OCI-LY3 (cell line): ENCODE results near the gene ATG7.

Experiments
- H2AFZ ChIP-seq: fragments of 200-600, 300-600 bp; shearing (Covaris generic); 2 replicates; pipeline ENCODE4 v1.6.0; 2014; ENCODE audit warnings: antibody characterized with exemption, low read depth, low read length
- H3K27ac ChIP-seq: fragments of 200-600, 300-600 bp; sonication (generic); 2 replicates; pipeline ENCODE4 v1.5.1; 2014; ENCODE audit warnings: mild to moderate bottlenecking, low read length, moderate library complexity, mixed read lengths
- H3K27me3 ChIP-seq: fragments of 200-600, 300-600 bp; sonication (generic); 2 replicates; pipeline ENCODE4 v1.6.1; 2014; ENCODE audit warnings: low read depth, low read length, mixed read lengths
- H3K36me3 ChIP-seq: fragments of 200-600, 300-600 bp; sonication (generic); replicated peaks from 2 replicates; pipeline ENCODE3; 2014; ENCODE audit warnings: low read depth, low read length, mixed read lengths
- H3K4me1 ChIP-seq: fragments of 300-600, 200-600 bp; sonication (generic); 2 replicates; pipeline ENCODE4 v1.6.1; 2014; ENCODE audit warnings: low read length, mixed read lengths
- H3K4me2 ChIP-seq: fragments of 200-600, 300-600 bp; sonication (generic); 2 replicates; pipeline ENCODE4 v1.6.1; 2014; ENCODE audit warnings: low read length, mixed read lengths
- H3K4me3 ChIP-seq: fragments of 300-600, 200-600 bp; sonication (generic); 2 replicates; pipeline ENCODE4 v1.5.1; 2014; ENCODE audit warnings: antibody characterized with exemption, mild to moderate bottlenecking, low read length, moderate library complexity
- H3K79me2 ChIP-seq: fragments of 300-600, 200-600 bp; shearing (Covaris generic); 2 replicates; pipeline ENCODE4 v1.6.1; 2014; ENCODE audit warnings: mild to moderate bottlenecking, low read length, mixed read lengths
- H3K9ac ChIP-seq: fragments of 300-600, 200-600 bp; shearing (Covaris generic); 2 replicates; pipeline ENCODE4 v1.6.0; 2014; ENCODE audit warnings: mild to moderate bottlenecking, low read length, moderate library complexity
- H3K9me3 ChIP-seq: fragments of 200-600, 300-600 bp; shearing (Covaris generic); 2 replicates; pipeline ENCODE4 v1.6.1; 2014; ENCODE audit warnings: low read length, mixed read lengths; ENCODE audit not compliant: insufficient read depth
- H4K20me1 ChIP-seq: fragments of 200-600, 300-600 bp; sonication (generic); 2 replicates; pipeline ENCODE4 v1.6.1; 2016; ENCODE audit warnings: low read length, mixed read lengths; ENCODE audit not compliant: insufficient read depth
- EZH2phosphoT487 ChIP-seq: fragments of 200-600 bp; shearing (Covaris generic); IDR thresholded peaks from 2 replicates; pipeline ENCODE4 v1.6.1; 2018; ENCODE audit warnings: antibody characterized with exemption, mixed run types, low read depth
- TF ChIP-seq, protein P1 (sequence below): fragments of 200-600, 300-600 bp; sonication (generic); IDR thresholded peaks from 2 replicates; pipeline ENCODE4 v1.5.1; 2014; ENCODE audit warnings: antibody characterized with exemption, low read length, low read depth

The ATG7 gene

DNA sequence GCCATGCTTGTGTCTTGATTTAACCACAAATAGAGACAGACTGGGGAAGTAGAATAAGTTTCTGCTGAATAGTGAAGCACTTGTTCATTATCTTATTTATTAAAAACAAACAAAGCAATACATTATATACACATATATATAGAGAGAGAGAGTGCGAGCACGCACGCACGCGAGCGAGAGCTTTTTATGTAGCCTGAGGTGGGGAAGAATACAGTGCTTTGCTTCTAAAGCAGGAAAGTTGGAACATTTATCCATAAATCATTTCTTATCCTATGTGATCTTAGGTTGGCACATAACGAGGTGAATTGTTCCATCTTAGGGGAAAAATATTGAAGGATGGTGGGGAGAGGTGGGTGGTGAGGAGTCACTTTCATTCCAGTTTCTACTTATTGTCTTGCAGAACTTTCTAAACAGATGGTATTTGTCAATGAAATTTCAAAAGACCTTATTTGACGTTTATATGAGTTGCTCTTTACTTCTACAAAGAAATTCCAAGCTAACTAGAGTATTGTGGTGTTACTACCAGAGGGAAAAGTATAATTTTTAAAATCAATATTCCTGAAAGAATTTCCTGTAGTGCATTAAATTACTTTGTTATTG lies 110.0 kb downstream of the ATG7 start:
- H4K20me1 ChIP-seq = no peaks in the 10 kb centered on the region; the same call in 1 of the 2 replicates
- H3K4me3 ChIP-seq = no peak overlapping the region
- H3K36me3 ChIP-seq = no peaks in the 10 kb centered on the region
- no peaks in the 10 kb centered on the region for H3K9me3 ChIP-seq
- H3K4me1 ChIP-seq = no peaks in the 10 kb centered on the region
- no peaks in the 10 kb centered on the region for H3K79me2 ChIP-seq
- TF ChIP-seq EZH2phosphoT487 = no peak
- TF ChIP-seq, protein P1, sequence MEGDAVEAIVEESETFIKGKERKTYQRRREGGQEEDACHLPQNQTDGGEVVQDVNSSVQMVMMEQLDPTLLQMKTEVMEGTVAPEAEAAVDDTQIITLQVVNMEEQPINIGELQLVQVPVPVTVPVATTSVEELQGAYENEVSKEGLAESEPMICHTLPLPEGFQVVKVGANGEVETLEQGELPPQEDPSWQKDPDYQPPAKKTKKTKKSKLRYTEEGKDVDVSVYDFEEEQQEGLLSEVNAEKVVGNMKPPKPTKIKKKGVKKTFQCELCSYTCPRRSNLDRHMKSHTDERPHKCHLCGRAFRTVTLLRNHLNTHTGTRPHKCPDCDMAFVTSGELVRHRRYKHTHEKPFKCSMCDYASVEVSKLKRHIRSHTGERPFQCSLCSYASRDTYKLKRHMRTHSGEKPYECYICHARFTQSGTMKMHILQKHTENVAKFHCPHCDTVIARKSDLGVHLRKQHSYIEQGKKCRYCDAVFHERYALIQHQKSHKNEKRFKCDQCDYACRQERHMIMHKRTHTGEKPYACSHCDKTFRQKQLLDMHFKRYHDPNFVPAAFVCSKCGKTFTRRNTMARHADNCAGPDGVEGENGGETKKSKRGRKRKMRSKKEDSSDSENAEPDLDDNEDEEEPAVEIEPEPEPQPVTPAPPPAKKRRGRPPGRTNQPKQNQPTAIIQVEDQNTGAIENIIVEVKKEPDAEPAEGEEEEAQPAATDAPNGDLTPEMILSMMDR = no peak
- no peaks in the 10 kb centered on the region for H3K27me3 ChIP-seq
- no peak overlapping the region for H3K9ac ChIP-seq
- H3K4me2 ChIP-seq = no peak overlapping the region
- no peak overlapping the region for H3K27ac ChIP-seq
- H2AFZ ChIP-seq = no peak overlapping the region

DNA sequence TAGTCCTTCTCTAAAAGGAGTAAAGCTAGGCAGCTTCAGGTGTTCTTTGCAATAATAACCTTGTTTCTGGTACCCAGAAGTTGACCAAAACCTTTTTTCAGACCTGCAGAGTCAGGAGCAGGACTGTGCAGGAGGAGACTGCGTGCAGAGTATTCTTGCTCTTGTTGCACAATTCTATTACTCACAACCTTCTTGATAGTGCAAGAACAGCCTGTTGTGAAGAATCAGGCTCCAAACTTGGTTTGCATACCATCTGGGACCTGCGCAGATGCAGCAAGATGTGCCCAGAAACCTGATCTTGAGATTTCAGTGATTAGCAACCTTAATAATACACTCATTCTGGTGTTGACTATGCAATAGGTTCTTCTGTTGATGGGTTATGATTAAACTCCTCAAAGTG lies 111.9 kb downstream of the ATG7 start:
- TF ChIP-seq, protein P1 = no peak
- TF ChIP-seq EZH2phosphoT487 = no peak
- no peaks in the 10 kb centered on the region for H3K79me2 ChIP-seq
- H3K4me1 ChIP-seq = no peaks in the 10 kb centered on the region
- H2AFZ ChIP-seq = no peak overlapping the region
- no peaks in the 10 kb centered on the region for H3K36me3 ChIP-seq
- H3K9ac ChIP-seq = no peak overlapping the region
- no peaks in the 10 kb centered on the region for H3K27me3 ChIP-seq
- H3K4me2 ChIP-seq = no peak overlapping the region
- H3K27ac ChIP-seq = no peak overlapping the region
- H3K9me3 ChIP-seq = no peaks in the 10 kb centered on the region
- H3K4me3 ChIP-seq = no peak overlapping the region
- H4K20me1 ChIP-seq = no peaks in the 10 kb centered on the region; the same call in 1 of the 2 replicates

DNA sequence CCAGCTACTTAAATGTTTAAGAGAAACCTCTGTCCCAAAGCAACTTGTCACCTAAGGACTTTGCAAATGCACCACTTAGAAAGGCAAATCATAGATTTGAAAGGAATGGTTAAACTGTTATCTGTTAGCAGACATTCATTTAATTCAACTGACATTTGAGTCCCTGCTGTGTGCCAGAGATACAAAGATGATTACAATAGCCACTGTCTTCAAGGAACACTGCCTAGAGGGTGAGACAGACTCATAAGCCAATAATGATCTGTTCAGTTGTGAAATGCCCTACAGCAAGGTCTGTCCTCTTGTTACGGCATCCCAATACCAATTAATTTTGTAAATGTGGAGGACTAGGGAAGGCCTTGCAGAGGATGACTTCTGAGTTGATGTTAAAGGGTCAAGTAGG lies 113.1 kb downstream of the ATG7 start:
- H3K4me3 ChIP-seq = no peak overlapping the region
- H3K79me2 ChIP-seq = no peaks in the 10 kb centered on the region
- H3K4me2 ChIP-seq = no peak overlapping the region
- H2AFZ ChIP-seq = no peak overlapping the region
- no peaks in the 10 kb centered on the region for H3K9me3 ChIP-seq
- H3K27ac ChIP-seq = no peak overlapping the region
- H3K27me3 ChIP-seq = no peaks in the 10 kb centered on the region
- no peaks in the 10 kb centered on the region for H3K4me1 ChIP-seq
- H4K20me1 ChIP-seq = no peaks in the 10 kb centered on the region; the same call in 1 of the 2 replicates
- TF ChIP-seq EZH2phosphoT487 = no peak
- TF ChIP-seq, protein P1 = no peak
- H3K9ac ChIP-seq = no peak overlapping the region
- no peaks in the 10 kb centered on the region for H3K36me3 ChIP-seq

DNA sequence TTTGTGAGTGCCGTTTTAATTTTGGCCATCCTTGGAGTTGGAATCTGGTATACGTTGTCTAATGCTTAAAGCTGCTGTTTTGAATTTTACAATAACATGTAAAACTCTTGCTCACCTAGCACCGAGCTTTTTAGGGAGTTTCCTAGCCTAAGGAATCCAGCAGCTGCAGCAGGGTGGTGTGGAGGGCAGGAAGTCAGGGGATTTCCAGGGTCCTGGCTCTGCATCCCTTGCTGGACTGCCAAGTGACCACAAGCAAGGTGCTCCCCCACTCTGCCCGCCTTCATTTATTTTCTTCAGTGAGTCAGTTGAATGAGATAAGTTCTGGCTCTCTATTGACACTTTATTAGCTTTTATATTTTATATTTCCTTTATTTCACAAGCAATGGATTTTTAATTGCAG lies 113.7 kb downstream of the ATG7 start:
- no peaks in the 10 kb centered on the region for H3K9me3 ChIP-seq
- H3K4me3 ChIP-seq = no peak overlapping the region
- H4K20me1 ChIP-seq = no peaks in the 10 kb centered on the region; the same call in 1 of the 2 replicates
- no peaks in the 10 kb centered on the region for H3K36me3 ChIP-seq
- TF ChIP-seq, protein P1 = no peak
- TF ChIP-seq EZH2phosphoT487 = no peak
- no peak overlapping the region for H3K4me2 ChIP-seq
- no peaks in the 10 kb centered on the region for H3K27me3 ChIP-seq
- no peak overlapping the region for H2AFZ ChIP-seq
- no peak overlapping the region for H3K9ac ChIP-seq
- H3K4me1 ChIP-seq = peaks cover 3% of the 10 kb centered on the region
- no peak overlapping the region for H3K27ac ChIP-seq
- no peaks in the 10 kb centered on the region for H3K79me2 ChIP-seq
